Measurements from ENCODE around the gene TCF7. TPM values are rescaled to one million over a fixed set of nuclear protein-coding genes. Genes with fewer than 3 reads are reported as not detected.

The TCF7 gene
- total RNA-seq, 1 experiment from 2014 or later = 18.2 TPM

GRCh38 chr5:134075102-134075501 lies 39.4 kb upstream of the TCF7 start:
- H3K56ac ChIP-seq (ENCODE audit: insufficient read length, low read depth, low read length) = no peak overlapping the region
- H3K23me2 ChIP-seq (ENCODE audit: insufficient read length, low read depth, low read length, poor library complexity, severe bottlenecking) = peaks cover 9% of the 10 kb centered on the region
- H3K9ac ChIP-seq (ENCODE audit: extremely low read depth, insufficient read length, low read length) = no peak overlapping the region
- H2AFZ ChIP-seq (ENCODE audit: low read length) = no peak overlapping the region
- Mint-ChIP-seq H3K27me3 (ENCODE audit: low read depth) (peaks cover 32% of the 10 kb centered on the region), H3K27ac (no peak overlapping the region), H3K9me3 (no peaks in the 10 kb centered on the region), H3K36me3 (ENCODE audit: insufficient read depth in 1 of 3, low read depth in 3 of 3) (no peaks in the 10 kb centered on the region), H3K4me1 (peaks cover 21 to 24% of the 10 kb centered on the region in 2 experiments), H3K4me3 (no peak overlapping the region)
- H2BK12ac ChIP-seq (ENCODE audit: insufficient read length, low read depth, low read length) = no peak overlapping the region
- H2BK15ac ChIP-seq (ENCODE audit: low read depth, low read length) = no peak overlapping the region
- no peak overlapping the region for H3T11ph ChIP-seq (ENCODE audit: low read length)
- no peak overlapping the region for H3K27ac ChIP-seq (ENCODE audit: insufficient read length, low read depth, low read length)
- no peaks in the 10 kb centered on the region; the same call in 1 of the 2 replicates for H3K27me3 ChIP-seq (ENCODE audit: insufficient read depth, low read length)
- no peak for TF ChIP-seq CTCF (conservative IDR thresholded peaks at IDR 0.05)
- no peak overlapping the region for H3K14ac ChIP-seq (ENCODE audit: insufficient read depth, low read length)
- no peaks in the 10 kb centered on the region for H3K79me2 ChIP-seq (ENCODE audit: insufficient read depth, low read length)
- no peak overlapping the region for H4K91ac ChIP-seq (ENCODE audit: insufficient read length, low read depth, low read length)
- no peak overlapping the region for H2BK5ac ChIP-seq (ENCODE audit: insufficient read length, low read length)
- H4K8ac ChIP-seq (replicated peaks; ENCODE audit: insufficient read length, low read depth, low read length) = no peak overlapping the region
- H3K18ac ChIP-seq (ENCODE audit: insufficient read length, low read depth, low read length) = no peak overlapping the region
- WGBS (ENCODE audit: extremely low coverage, insufficient read length, low lambda C conversion rate) = no CpG with 5 or more reads among the region's 2 CpGs
- no peaks in the 10 kb centered on the region for H3K79me1 ChIP-seq (ENCODE audit: insufficient read depth, low read depth, low read length, poor library complexity, severe bottlenecking)
- H2BK20ac ChIP-seq (ENCODE audit: low read depth, low read length, poor library complexity, severe bottlenecking) = no peak overlapping the region
- no peak overlapping the region for H3K4me2 ChIP-seq (ENCODE audit: insufficient read depth, insufficient read length, low read length)
- no peak overlapping the region for H3K4ac ChIP-seq (ENCODE audit: low read depth, low read length)
- no peak overlapping the region for H2AK5ac ChIP-seq (ENCODE audit: insufficient read length, low read length)
- no peak overlapping the region for H3K23ac ChIP-seq (ENCODE audit: insufficient read length, low read depth, low read length)
- H3K9me3 ChIP-seq (ENCODE audit: control insufficient read depth, low read depth, low read length) = no peaks in the 10 kb centered on the region
- no peak overlapping the region for H4K5ac ChIP-seq (ENCODE audit: insufficient read length, low read depth, low read length)
- H4K20me1 ChIP-seq (ENCODE audit: control insufficient read depth, insufficient read depth, insufficient read length) = no peaks in the 10 kb centered on the region
- no peak for DNase-seq
- H2BK120ac ChIP-seq (ENCODE audit: low read depth, low read length, poor library complexity, severe bottlenecking) = no peak overlapping the region
- no peaks in the 10 kb centered on the region for H3K4me1 ChIP-seq (ENCODE audit: insufficient read depth, low read length)

Measured in H9 (cell line).